Measurements from ENCODE around the gene COQ2. TPM values are rescaled to one million over a fixed set of nuclear protein-coding genes. Genes with fewer than 3 reads are reported as not detected.
"Not testable (repeated sequence)": the region's sequence is repeated elsewhere in the genome, so short reads cannot be mapped to it uniquely, and the experiment has no call there.

The COQ2 gene
- total RNA-seq, 8 experiments from 2014 or later = 5.6 to 26.2 (median 10.7) TPM

GRCh38 chr4:83308672-83309071, 24.1 kb upstream of the COQ2 start:
- H3K4me3 ChIP-seq = no peak overlapping the region
- ATAC-seq (replicated peaks in 6 of 8) = no peak
- WGBS, 10 experiments = 0 to 55% (median 47%) methylated on average over 1 to 4 of the region's 4 CpGs; no CpG with 5 or more reads in 4 of the 10 experiments

DNA sequence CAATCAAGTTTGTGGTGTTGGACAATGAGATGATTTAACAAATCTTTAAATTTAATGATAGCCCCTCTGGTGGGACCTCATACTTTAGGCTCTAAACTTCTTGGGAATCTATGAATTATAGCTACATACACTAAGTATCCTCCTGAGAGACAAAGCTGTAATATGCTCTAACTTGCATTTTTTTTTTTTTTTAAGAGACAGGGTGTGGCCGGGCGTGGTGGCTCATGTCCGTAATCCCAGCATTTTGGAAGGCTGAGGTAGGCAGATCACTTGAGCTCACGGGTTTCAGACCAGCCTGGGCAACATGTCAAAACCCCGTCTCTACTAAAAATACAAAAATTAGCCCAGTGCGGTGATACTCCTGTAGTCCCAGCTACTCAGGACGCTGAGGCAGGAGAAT, 23.3 kb upstream of the COQ2 start:
- Histone ChIP-seq H3K4me1 (replicated peaks in 1 of 2) (no peaks in the 10 kb centered on the region), H3K27ac (no peak overlapping the region), H3K4me3 (no peak overlapping the region)
- 37 to 92% (median 71%) methylated on average over 3 to 5 of the region's 7 CpGs; no CpG with 5 or more reads in 5 of the 10 experiments for WGBS, 10 experiments
- in situ Hi-C loops (cut with MboI; ENCODE audit: low pct_unique_long_range_greater_than_20kb in 2 of 9, low sequenced_read_pairs in 9 of 9, unreplicated experiment in 9 of 9) = no loop called here
- no peak for ATAC-seq (replicated peaks in 6 of 8)

More at GRCh38 chr4:83308672-83309071, 24.1 kb upstream of the COQ2 start:
- in situ Hi-C loops (cut with MboI; ENCODE audit: low pct_unique_long_range_greater_than_20kb in 2 of 9, low sequenced_read_pairs in 9 of 9, unreplicated experiment in 9 of 9) = no loop called here
- no peak overlapping the region for H3K27ac ChIP-seq
- H3K4me1 ChIP-seq (replicated peaks in 1 of 2) = no peaks in the 10 kb centered on the region

DNA sequence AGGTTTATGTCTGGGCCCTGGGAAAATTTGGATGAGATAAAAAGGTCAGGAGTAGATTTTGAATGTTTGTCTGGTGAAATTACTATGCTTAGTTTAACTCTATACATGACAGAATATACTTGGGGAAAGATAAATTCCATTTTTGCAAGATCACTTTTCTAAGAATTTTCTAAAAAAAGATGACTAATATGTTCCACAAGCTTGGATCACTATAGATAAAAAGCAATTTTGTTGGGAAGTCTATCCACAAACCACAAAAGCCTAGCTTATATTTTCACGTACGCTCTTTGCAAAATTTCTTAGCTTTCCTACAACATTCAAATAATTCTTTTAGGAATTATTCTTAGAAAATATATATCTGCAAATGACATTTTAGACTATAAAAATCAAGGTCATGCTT, 20.6 kb upstream of the COQ2 start:
- H3K4me3 ChIP-seq = no peak overlapping the region
- in situ Hi-C loops (cut with MboI; ENCODE audit: low pct_unique_long_range_greater_than_20kb in 2 of 9, low sequenced_read_pairs in 9 of 9, unreplicated experiment in 9 of 9) = no loop called here
- no peak for ATAC-seq (replicated peaks in 6 of 8)
- H3K4me1 ChIP-seq (replicated peaks in 1 of 2) = no peaks in the 10 kb centered on the region
- 91 to 100% (median 100%) methylated on average over 1 to 2 of the region's 2 CpGs for WGBS, 10 experiments
- no peak overlapping the region for H3K27ac ChIP-seq

GRCh38 chr4:83297548-83298260, 13.1 kb upstream of the COQ2 start:
- 40 to 100% (median 87%) methylated on average over 1 to 3 of the region's 3 CpGs for WGBS, 10 experiments
- Histone ChIP-seq H3K4me1 (replicated peaks in 1 of 2) (no peaks in the 10 kb centered on the region), H3K27ac (no peak overlapping the region), H3K4me3 (no peak overlapping the region)
- ATAC-seq (replicated peaks in 6 of 8) = no peak
- in situ Hi-C loops (cut with MboI; ENCODE audit: low pct_unique_long_range_greater_than_20kb in 2 of 9, low sequenced_read_pairs in 9 of 9, unreplicated experiment in 9 of 9) = no loop called here

DNA sequence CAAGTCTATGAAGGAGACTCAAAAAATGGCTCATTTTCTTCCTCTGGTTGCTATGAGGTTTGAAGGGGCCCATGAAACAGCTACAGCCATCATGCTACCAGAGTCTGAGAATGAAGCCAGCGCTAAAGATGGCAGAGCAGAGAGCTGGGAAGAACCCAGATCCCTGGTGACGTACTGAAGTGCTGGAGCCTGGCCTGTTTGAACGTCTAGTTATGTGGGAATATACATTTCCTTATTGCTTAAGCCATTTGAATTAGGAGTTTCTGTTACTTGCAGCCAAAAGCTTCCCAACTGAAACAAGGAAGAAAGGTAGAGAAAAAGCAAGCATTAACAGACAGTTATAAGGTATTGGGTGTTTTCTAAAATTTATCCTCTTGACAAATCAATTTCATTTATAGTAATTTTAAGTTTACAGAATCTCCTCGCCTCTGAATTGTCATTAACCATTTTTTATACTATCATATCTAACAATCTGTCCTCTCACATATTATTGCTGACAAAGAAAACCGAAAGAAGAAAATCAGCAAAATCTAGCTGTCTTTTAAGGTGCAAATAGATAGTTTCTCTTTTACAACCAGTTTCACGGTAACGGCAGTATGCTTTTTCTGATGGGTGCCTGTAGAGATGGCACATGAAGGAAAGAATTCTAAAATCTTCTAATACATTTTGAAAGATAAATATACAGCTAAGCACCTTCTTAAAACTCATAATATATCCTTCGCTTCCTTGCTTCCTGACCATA, 8.9 kb upstream of the COQ2 start:
- no peak overlapping the region for H3K27ac ChIP-seq
- 45 to 96% (median 80%) methylated on average over 1 to 8 of the region's 8 CpGs for WGBS, 10 experiments
- in situ Hi-C loops (cut with MboI; ENCODE audit: low pct_unique_long_range_greater_than_20kb in 2 of 9, low sequenced_read_pairs in 9 of 9, unreplicated experiment in 9 of 9) = no loop called here
- no peaks in the 10 kb centered on the region for H3K4me1 ChIP-seq (replicated peaks in 1 of 2)
- no peak for ATAC-seq (replicated peaks in 6 of 8)
- no peak overlapping the region for H3K4me3 ChIP-seq

GRCh38 chr4:83290059-83290774, 5.6 kb upstream of the COQ2 start:
- in situ Hi-C loops (cut with MboI; ENCODE audit: low pct_unique_long_range_greater_than_20kb in 2 of 9, low sequenced_read_pairs in 9 of 9, unreplicated experiment in 9 of 9); ATAC-seq (replicated peaks in 6 of 8); H3K4me1 ChIP-seq (replicated peaks in 1 of 2); H3K4me3 ChIP-seq; H3K27ac ChIP-seq: not testable (repeated sequence)
- 0 to 89% (median 73%) methylated on average over 1 to 3 of the region's 3 CpGs; no CpG with 5 or more reads in 4 of the 10 experiments for WGBS, 10 experiments

- in situ Hi-C loops (cut with MboI; ENCODE audit: low pct_unique_long_range_greater_than_20kb in 2 of 9, low sequenced_read_pairs in 9 of 9, unreplicated experiment in 9 of 9); ATAC-seq (replicated peaks in 6 of 8): not testable (repeated sequence)
- WGBS, 10 experiments = 0 to 64% (median 43%) methylated on average over 1 of the region's 1 CpG; no CpG with 5 or more reads in 5 of the 10 experiments
These were observed 3.8 kb upstream of the COQ2 start for GRCh38 chr4:83288381-83288780.

GRCh38 chr4:83285055-83285407, 433 bp upstream of the COQ2 start:
- ATAC-seq (replicated peaks in 6 of 8) = peak in 3 of 8 experiments; percentile 0 to 14 (median 6)
- in situ Hi-C loops (cut with MboI; ENCODE audit: low pct_unique_long_range_greater_than_20kb in 2 of 9, low sequenced_read_pairs in 9 of 9, unreplicated experiment in 9 of 9) = no loop called here
- peaks cover 6 to 12% of the 10 kb centered on the region in 2 donors for H3K4me1 ChIP-seq (replicated peaks in 1 of 2)
- H3K27ac ChIP-seq = peak overlapping the region; percentile 86 to 92
- 1 to 42% (median 8%) methylated on average over 2 to 9 of the region's 9 CpGs; no CpG with 5 or more reads in 1 of the 10 experiments for whole genome bisulfite sequencing, 10 experiments
- peak overlapping the region; percentile 52 to 96 (median 65) for H3K4me3 ChIP-seq

More at GRCh38 chr4:83288381-83288780, 3.8 kb upstream of the COQ2 start:
- H3K4me1 ChIP-seq (replicated peaks in 1 of 2); H3K27ac ChIP-seq; H3K4me3 ChIP-seq: not testable (repeated sequence)

DNA sequence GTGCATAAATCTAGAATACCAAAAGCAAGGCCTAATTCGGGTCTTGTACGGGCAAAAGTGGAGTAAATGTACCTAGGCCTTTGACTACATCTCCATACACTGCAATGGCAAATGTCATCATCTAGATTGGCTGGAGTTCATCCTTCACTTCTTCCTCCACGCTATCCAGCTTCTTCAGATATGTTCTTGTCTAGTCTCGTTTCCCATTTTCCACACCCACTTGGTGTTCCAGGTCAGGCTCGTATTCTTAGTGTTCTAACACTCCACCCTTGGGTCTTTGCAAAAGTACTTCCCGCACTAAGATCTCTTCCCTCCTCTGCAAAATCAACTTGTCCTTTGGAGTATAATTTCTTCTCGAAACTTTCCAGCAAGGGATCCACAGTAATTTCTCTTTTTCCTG, 1.4 kb downstream of the COQ2 start:
- no peak for ATAC-seq (replicated peaks in 6 of 8)
- in situ Hi-C loops (cut with MboI; ENCODE audit: low pct_unique_long_range_greater_than_20kb in 2 of 9, low sequenced_read_pairs in 9 of 9, unreplicated experiment in 9 of 9) = no loop called here
- no peak overlapping the region for H3K27ac ChIP-seq
- WGBS, 10 experiments = 73 to 97% (median 93%) methylated on average over 3 to 7 of the region's 7 CpGs; no CpG with 5 or more reads in 1 of the 10 experiments
- H3K4me1 ChIP-seq (replicated peaks in 1 of 2) = peaks cover 6 to 12% of the 10 kb centered on the region in 2 donors
- H3K4me3 ChIP-seq = no peak overlapping the region

DNA sequence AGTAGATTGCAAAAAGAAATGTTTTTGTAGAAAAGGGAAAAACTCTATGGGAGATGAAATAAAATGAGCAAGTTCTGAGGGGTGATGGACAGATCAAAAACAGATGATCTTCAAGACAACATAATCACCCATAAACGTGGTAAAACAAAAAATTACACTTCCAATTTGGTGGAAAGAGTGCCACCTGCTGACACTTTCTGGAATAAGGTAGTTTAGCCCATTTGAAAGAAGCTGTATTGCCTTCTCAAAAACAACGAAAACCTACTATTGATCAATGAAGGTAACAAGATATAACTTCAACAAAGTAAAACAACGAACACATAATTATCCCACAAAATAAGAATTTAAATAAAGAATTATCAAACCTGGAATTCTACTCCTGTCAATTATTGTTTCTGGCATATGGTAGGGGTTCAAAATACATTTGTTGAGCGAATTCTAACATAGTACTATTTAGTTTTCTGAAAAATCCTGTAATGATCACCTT, 2.5 kb downstream of the COQ2 start:
- H3K4me3 ChIP-seq = no peak overlapping the region
- in situ Hi-C loops (cut with MboI; ENCODE audit: low pct_unique_long_range_greater_than_20kb in 2 of 9, low sequenced_read_pairs in 9 of 9, unreplicated experiment in 9 of 9) = no loop called here
- WGBS, 10 experiments = 0 to 43% (median 29%) methylated on average over 2 to 4 of the region's 4 CpGs
- H3K27ac ChIP-seq = no peak overlapping the region
- peaks cover 6 to 12% of the 10 kb centered on the region in 2 donors for H3K4me1 ChIP-seq (replicated peaks in 1 of 2)
- ATAC-seq (replicated peaks in 6 of 8) = no peak

GRCh38 chr4:83281307-83281706, 3.3 kb downstream of the COQ2 start:
- Histone ChIP-seq H3K4me1 (replicated peaks in 1 of 2) (peaks cover 6 to 12% of the 10 kb centered on the region in 2 donors), H3K27ac (no peak overlapping the region), H3K4me3 (no peak overlapping the region)
- in situ Hi-C loops (cut with MboI; ENCODE audit: low pct_unique_long_range_greater_than_20kb in 2 of 9, low sequenced_read_pairs in 9 of 9, unreplicated experiment in 9 of 9) = no loop called here
- ATAC-seq (replicated peaks in 6 of 8) = no peak
- 39 to 100% (median 73%) methylated on average over 1 to 4 of the region's 4 CpGs; no CpG with 5 or more reads in 1 of the 10 experiments for WGBS, 10 experiments

- H3K4me1 ChIP-seq (replicated peaks in 1 of 2) = no peaks in the 10 kb centered on the region
- WGBS, 10 experiments = 55 to 100% (median 91%) methylated on average over 1 to 3 of the region's 3 CpGs; no CpG with 5 or more reads in 2 of the 10 experiments
- no peak overlapping the region for H3K4me3 ChIP-seq
- H3K27ac ChIP-seq = no peak overlapping the region
- no peak for ATAC-seq (replicated peaks in 6 of 8)
- in situ Hi-C loops (cut with MboI; ENCODE audit: low pct_unique_long_range_greater_than_20kb in 2 of 9, low sequenced_read_pairs in 9 of 9, unreplicated experiment in 9 of 9) = no loop called here
These were observed 8.1 kb downstream of the COQ2 start for GRCh38 chr4:83276299-83277040.
